Mesendoderm (in vitro differentiated cells): Measurements from ENCODE around the gene TUBB4A.

Experiments
- DNase-seq: peaks from one replicate; pipeline ENCODE4 v3.0.0; 2013
- H2AK5ac ChIP-seq: 2 replicates; pipeline ENCODE4 v1.6.1; 2013; ENCODE audit warnings: low read length, inconsistent platforms
- H2BK120ac ChIP-seq: 2 replicates; pipeline ENCODE4 v1.6.1; 2013; ENCODE audit warnings: low read depth, mild to moderate bottlenecking, low read length, moderate library complexity, mixed read lengths
- H2BK15ac ChIP-seq: replicated peaks from 2 replicates; pipeline ENCODE4 v1.6.1; 2013; ENCODE audit warnings: low read depth, mild to moderate bottlenecking, moderate library complexity
- H2BK5ac ChIP-seq: 2 replicates; pipeline ENCODE4 v1.6.1; 2013; ENCODE audit warnings: low read length, inconsistent platforms
- H3K18ac ChIP-seq: 2 replicates; pipeline ENCODE4 v1.6.1; 2013; ENCODE audit warnings: mild to moderate bottlenecking, low read length, mixed read lengths
- H3K23ac ChIP-seq: one replicate; pipeline ENCODE4 v1.6.1; 2013; ENCODE audit warnings: low read length
- H3K27ac ChIP-seq: 2 replicates; pipeline ENCODE4 v1.5.1; 2013; ENCODE audit warnings: low read depth, mild to moderate bottlenecking, inconsistent platforms, low read length, moderate library complexity
- H3K27me3 ChIP-seq: 2 replicates; pipeline ENCODE4 v1.6.1; 2013; ENCODE audit warnings: low read length, control low read depth, mild to moderate bottlenecking, inconsistent platforms; ENCODE audit not compliant: insufficient read depth, poor library complexity
- H3K36me3 ChIP-seq: 2 replicates; pipeline ENCODE4 v1.6.1; 2013; ENCODE audit warnings: low read length, inconsistent platforms; ENCODE audit not compliant: control insufficient read depth, insufficient read depth
- H3K4ac ChIP-seq: one replicate; pipeline ENCODE4 v1.6.1; 2013; ENCODE audit warnings: low read depth, mild to moderate bottlenecking, low read length, moderate library complexity
- H3K4me1 ChIP-seq: 2 replicates; pipeline ENCODE4 v1.6.1; 2013; ENCODE audit warnings: low read depth, low read length, inconsistent platforms; ENCODE audit not compliant: control insufficient read depth
- H3K4me2 ChIP-seq: 2 replicates; pipeline ENCODE4 v1.6.1; 2013; ENCODE audit warnings: low read length
- H3K4me3 ChIP-seq: 2 replicates; pipeline ENCODE4 v1.5.1; 2013; ENCODE audit warnings: mild to moderate bottlenecking, low read length
- H3K56ac ChIP-seq: one replicate; pipeline ENCODE4 v1.6.1; 2013; ENCODE audit warnings: low read length
- H3K79me1 ChIP-seq: 2 replicates; pipeline ENCODE4 v1.6.1; 2013; ENCODE audit warnings: low read length, inconsistent platforms
- H3K79me2 ChIP-seq: 2 replicates; pipeline ENCODE4 v1.6.1; 2013; ENCODE audit warnings: mild to moderate bottlenecking, low read length; ENCODE audit not compliant: control insufficient read depth, insufficient read depth
- H3K9ac ChIP-seq: 2 replicates; pipeline ENCODE4 v1.6.1; 2013; ENCODE audit warnings: low read length, inconsistent platforms
- H4K5ac ChIP-seq: one replicate; pipeline ENCODE4 v1.6.1; 2013; ENCODE audit warnings: low read length
- H4K8ac ChIP-seq: one replicate; pipeline ENCODE4 v1.6.1; 2013; ENCODE audit warnings: low read depth, mild to moderate bottlenecking, control low read depth, low read length, moderate library complexity
- WGBS: extraction: QIAGEN DNeasy Blood & Tissue Kit; methylation state at CpG from one replicate; pipeline ENCODE4 v1.1.7; 2013; ENCODE audit warnings: low lambda C conversion rate, missing lambda C conversion rate; ENCODE audit not compliant: insufficient coverage; ENCODE audit errors: extremely low coverage; 5-methylcytosine and 5-hydroxymethylcytosine counted together

Gene TUBB4A

DNA sequence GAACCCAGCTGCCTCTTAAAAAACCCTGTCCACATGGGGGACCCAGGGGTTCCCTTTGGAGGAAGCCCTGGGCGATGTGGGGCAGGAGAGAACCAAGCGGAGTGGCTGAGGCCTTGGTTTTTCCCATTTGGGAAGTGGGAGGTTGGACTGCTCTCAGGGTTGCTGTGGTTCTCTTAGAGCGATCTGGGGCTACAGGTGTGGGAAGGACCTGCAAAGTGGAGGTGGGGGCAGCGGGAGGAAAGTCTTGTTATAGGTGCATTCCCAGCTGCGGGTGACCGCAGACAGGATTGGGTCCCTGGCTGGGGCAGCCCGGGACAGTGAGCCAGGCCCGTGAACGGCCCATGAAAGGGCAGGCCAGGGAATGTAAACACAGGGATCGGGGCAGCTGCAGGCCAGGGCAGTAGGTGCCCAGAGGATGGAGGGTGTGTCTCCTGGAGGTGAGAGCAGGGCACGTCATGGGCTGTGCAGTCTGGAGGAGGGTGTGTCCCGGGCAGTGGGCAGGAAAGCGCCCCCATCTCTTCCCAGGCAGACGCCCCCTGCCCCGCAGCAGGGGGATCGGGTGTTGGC lies 43.3 kb downstream of the TUBB4A start:
- Histone ChIP-seq H3K79me1 (no peaks in the 10 kb centered on the region), H3K18ac (no peak overlapping the region), H4K5ac (no peak overlapping the region), H3K4me3 (peak overlapping the region; percentile 40), H3K36me3 (no peaks in the 10 kb centered on the region), H3K27me3 (no peaks in the 10 kb centered on the region), H4K8ac (no peak overlapping the region), H3K4ac (no peak overlapping the region), H3K4me2 (peak overlapping the region; percentile 83), H2BK5ac (no peak overlapping the region), H3K27ac (no peak overlapping the region), H2BK120ac (no peak overlapping the region), H3K79me2 (no peaks in the 10 kb centered on the region), H3K23ac (peak overlapping the region; percentile 48), H2AK5ac (no peak overlapping the region), H3K9ac (peak overlapping the region; percentile 68), H3K4me1 (no peaks in the 10 kb centered on the region), H2BK15ac (no peak overlapping the region), H3K56ac (peak overlapping the region; percentile 87)
- no peak for DNase-seq
- no CpG with 5 or more reads among the region's 16 CpGs for WGBS

DNA sequence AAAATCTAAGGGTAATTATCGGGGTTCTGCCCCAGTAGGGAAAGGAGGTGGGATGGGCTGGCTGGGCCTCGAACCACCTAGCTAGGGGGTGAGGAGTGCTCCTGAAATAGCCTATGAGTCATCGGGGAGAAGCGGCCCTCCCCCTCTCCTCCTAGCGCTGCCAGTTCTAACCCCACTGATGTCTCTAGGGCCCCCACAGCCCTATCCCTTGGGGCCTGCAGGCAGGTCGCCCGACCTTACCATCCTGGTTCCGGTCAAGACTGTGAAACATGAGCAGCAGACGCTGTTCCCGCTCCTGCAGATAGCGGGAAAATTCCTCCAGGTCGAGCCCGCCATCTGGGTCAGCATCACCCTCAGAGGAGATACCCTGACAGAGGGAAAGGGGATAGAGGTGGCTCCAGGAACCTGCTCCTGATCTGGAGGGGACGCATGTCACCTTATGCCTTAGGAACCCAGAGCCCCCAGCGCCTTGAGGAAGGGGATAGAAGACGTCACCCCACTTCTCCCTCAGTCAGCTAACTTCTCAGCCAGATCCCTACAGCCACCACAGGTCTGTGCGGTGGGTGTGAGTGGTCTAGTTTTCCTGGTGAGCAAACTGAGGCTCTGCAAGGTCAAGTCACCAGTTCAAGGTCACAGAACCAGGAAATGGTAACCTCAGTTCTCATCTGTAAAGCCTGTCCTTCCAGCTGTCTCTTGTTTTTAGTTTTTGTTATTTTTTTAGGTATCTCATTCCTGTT lies 44.0 kb downstream of the TUBB4A start:
- Histone ChIP-seq H3K9ac (no peak overlapping the region), H2AK5ac (no peak overlapping the region), H2BK5ac (no peak overlapping the region), H3K27me3 (no peaks in the 10 kb centered on the region), H4K5ac (no peak overlapping the region), H3K4me1 (no peaks in the 10 kb centered on the region), H2BK15ac (no peak overlapping the region), H3K27ac (no peak overlapping the region), H4K8ac (no peak overlapping the region), H3K23ac (no peak overlapping the region), H3K4me3 (no peak overlapping the region), H3K79me1 (no peaks in the 10 kb centered on the region), H3K56ac (peak overlapping the region; percentile 25), H3K4me2 (no peak overlapping the region), H3K18ac (no peak overlapping the region), H3K36me3 (no peaks in the 10 kb centered on the region), H3K79me2 (no peaks in the 10 kb centered on the region), H3K4ac (no peak overlapping the region), H2BK120ac (no peak overlapping the region)
- WGBS: no CpG with 5 or more reads among the region's 17 CpGs
- no peak for DNase-seq

DNA sequence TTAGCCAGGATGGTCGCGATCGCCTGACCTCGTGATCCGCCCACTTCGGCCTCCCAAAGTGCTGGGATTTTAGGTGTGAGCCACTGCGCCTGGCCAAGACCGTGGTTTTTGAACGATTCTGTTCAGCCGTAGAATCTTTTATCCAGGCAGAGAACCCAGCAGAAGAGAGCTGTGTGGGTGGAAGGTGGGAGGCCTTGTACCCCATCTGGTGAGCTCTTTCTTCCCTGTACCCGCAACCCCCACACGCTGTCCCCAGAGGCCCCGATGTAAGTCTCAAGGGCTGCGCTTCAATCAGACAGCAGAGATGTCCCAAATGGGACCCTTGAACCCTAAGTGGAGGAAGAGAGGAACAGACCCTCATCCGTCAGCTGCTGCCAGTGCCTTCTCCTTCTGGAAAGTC lies 46.2 kb downstream of the TUBB4A start:
- no peaks in the 10 kb centered on the region for H3K36me3 ChIP-seq
- no peak overlapping the region for H3K4me2 ChIP-seq
- no peak overlapping the region for H2BK5ac ChIP-seq
- H3K23ac ChIP-seq: no peak overlapping the region
- H3K56ac ChIP-seq: no peak overlapping the region
- no CpG with 5 or more reads among the region's 15 CpGs for WGBS
- no peak overlapping the region for H4K8ac ChIP-seq
- no peaks in the 10 kb centered on the region for H3K27me3 ChIP-seq
- no peak overlapping the region for H2AK5ac ChIP-seq
- no peak overlapping the region for H2BK15ac ChIP-seq
- H3K18ac ChIP-seq: no peak overlapping the region
- DNase-seq: no peak
- no peak overlapping the region for H3K9ac ChIP-seq
- H3K79me1 ChIP-seq: no peaks in the 10 kb centered on the region
- H3K4me1 ChIP-seq: no peaks in the 10 kb centered on the region
- H2BK120ac ChIP-seq: no peak overlapping the region
- H3K4me3 ChIP-seq: no peak overlapping the region
- no peak overlapping the region for H3K4ac ChIP-seq
- no peak overlapping the region for H4K5ac ChIP-seq
- no peak overlapping the region for H3K27ac ChIP-seq
- no peaks in the 10 kb centered on the region for H3K79me2 ChIP-seq

DNA sequence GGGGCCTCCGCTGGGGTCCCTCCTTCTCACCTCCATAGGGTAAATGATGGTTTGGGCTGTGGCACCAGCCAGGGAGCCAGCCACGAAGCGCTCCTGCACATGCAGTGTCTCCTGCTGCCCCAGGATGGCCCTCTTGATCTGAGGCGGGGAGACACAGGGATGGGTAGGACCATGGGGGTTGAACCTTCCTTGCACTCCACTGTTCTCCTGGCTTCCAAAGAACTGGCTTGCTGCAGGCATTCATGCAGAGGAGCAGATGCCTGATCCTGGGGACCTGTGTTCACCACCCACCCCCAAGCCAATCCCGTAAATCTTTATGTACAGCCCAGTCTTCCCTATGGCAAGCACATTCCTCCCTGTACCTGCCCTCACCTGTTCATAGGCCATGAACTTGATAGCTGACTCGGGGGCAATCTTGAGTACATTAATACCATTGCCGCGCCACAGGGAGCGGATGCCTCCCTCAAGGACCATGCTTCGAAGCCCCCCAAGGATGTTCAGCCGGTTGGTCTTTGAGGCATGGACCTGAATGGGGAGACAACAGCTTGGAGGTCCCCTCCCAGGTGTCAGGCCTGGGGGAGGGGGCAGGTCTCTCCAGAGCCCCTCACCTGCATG lies 48.1 kb downstream of the TUBB4A start:
- H2BK5ac ChIP-seq: no peak overlapping the region
- no peak overlapping the region for H3K4me3 ChIP-seq
- H2BK120ac ChIP-seq: no peak overlapping the region
- no peak overlapping the region for H3K23ac ChIP-seq
- no CpG with 5 or more reads among the region's 11 CpGs for WGBS
- no peak overlapping the region for H3K4ac ChIP-seq
- H3K27ac ChIP-seq: no peak overlapping the region
- no peaks in the 10 kb centered on the region for H3K27me3 ChIP-seq
- no peak overlapping the region for H2BK15ac ChIP-seq
- H3K79me2 ChIP-seq: no peaks in the 10 kb centered on the region
- no peak overlapping the region for H4K8ac ChIP-seq
- H4K5ac ChIP-seq: no peak overlapping the region
- no peak overlapping the region for H2AK5ac ChIP-seq
- no peak overlapping the region for H3K4me2 ChIP-seq
- no peaks in the 10 kb centered on the region for H3K36me3 ChIP-seq
- H3K56ac ChIP-seq: no peak overlapping the region
- H3K18ac ChIP-seq: no peak overlapping the region
- no peak for DNase-seq
- no peaks in the 10 kb centered on the region for H3K79me1 ChIP-seq
- no peaks in the 10 kb centered on the region for H3K4me1 ChIP-seq
- no peak overlapping the region for H3K9ac ChIP-seq

DNA sequence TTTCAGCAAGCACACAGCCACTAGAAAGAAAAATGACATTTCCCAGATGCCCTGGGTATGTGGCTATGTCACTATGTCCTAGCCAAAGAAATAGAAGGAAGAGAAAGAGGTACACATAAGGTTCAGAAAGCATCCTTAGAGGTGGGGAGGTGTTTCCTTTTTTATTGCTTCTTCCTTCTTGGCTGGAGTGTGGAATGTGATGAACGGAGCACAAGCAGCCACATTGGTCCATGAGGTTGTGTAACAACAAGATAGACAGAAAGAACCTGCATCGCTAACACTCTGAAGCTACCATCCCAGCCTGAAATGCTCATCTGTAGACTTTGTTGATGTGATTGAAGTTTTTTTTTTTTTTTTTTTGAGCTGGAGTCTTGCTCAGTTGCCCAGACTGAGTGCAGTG lies 49.2 kb downstream of the TUBB4A start:
- H3K27me3 ChIP-seq: no peaks in the 10 kb centered on the region
- no peak overlapping the region for H3K4me3 ChIP-seq
- WGBS: no CpG with 5 or more reads among the region's 2 CpGs
- H3K27ac ChIP-seq: no peak overlapping the region
- H2AK5ac ChIP-seq: no peak overlapping the region
- H3K4ac ChIP-seq: no peak overlapping the region
- no peaks in the 10 kb centered on the region for H3K36me3 ChIP-seq
- no peak overlapping the region for H4K5ac ChIP-seq
- H4K8ac ChIP-seq: no peak overlapping the region
- H2BK5ac ChIP-seq: no peak overlapping the region
- H3K79me1 ChIP-seq: no peaks in the 10 kb centered on the region
- H3K18ac ChIP-seq: no peak overlapping the region
- DNase-seq: no peak
- H3K9ac ChIP-seq: no peak overlapping the region
- no peaks in the 10 kb centered on the region for H3K4me1 ChIP-seq
- no peaks in the 10 kb centered on the region for H3K79me2 ChIP-seq
- H2BK15ac ChIP-seq: no peak overlapping the region
- no peak overlapping the region for H3K23ac ChIP-seq
- no peak overlapping the region for H3K56ac ChIP-seq
- no peak overlapping the region for H2BK120ac ChIP-seq
- H3K4me2 ChIP-seq: no peak overlapping the region
